CD14-positive monocyte (primary cell): Measurements from ENCODE around the gene ISCA2. TPM values are rescaled to one million over a fixed set of nuclear protein-coding genes. Genes with fewer than 3 reads are reported as not detected.

Experiments
- DNase-seq, 3 donors: peaks; one replicate each; pipeline ENCODE4 v3.0.0-alpha.2; 2011 to 2022
- H2AFZ ChIP-seq: 2 replicates; pipeline ENCODE4 v1.6.0; 2012; ENCODE audit warnings: mild to moderate bottlenecking, low read depth, low read length, inconsistent platforms; ENCODE audit not compliant: insufficient read depth, poor library complexity, severe bottlenecking
- H3K27ac ChIP-seq, 2 donors: 1 replicate in 1 of 2; 2 replicates in 1 of 2; pipeline ENCODE4 v1.5.1; 2012 to 2013; ENCODE audit warnings: low read length in 2 of 2, control low read depth in 1 of 2, inconsistent platforms in 1 of 2, low read depth in 1 of 2, mild to moderate bottlenecking in 1 of 2
- H3K27me3 ChIP-seq, 2 donors: one replicate each; pipeline versions ENCODE4 v1.6.0 to v1.6.1; 2011 to 2013; ENCODE audit warnings: low read length in 2 of 2; ENCODE audit not compliant: control insufficient read depth in 2 of 2, insufficient read depth in 2 of 2
- H3K36me3 ChIP-seq, 2 donors: replicated peaks in 1 of 2; 1 replicate in 1 of 2; 2 replicates in 1 of 2; pipeline versions ENCODE4 v1.5.1 to v1.6.1; 2012 to 2013; ENCODE audit warnings: low read length in 2 of 2, control low read depth in 1 of 2, inconsistent platforms in 1 of 2, mild to moderate bottlenecking in 1 of 2; ENCODE audit not compliant: insufficient read depth in 2 of 2, control insufficient read depth in 1 of 2
- H3K4me1 ChIP-seq, 2 donors: 1 replicate in 1 of 2; 2 replicates in 1 of 2; pipeline versions ENCODE4 v1.5.1 to v1.6.1; 2012 to 2013; ENCODE audit warnings: low read length in 2 of 2, control low read depth in 1 of 2, inconsistent platforms in 1 of 2, mild to moderate bottlenecking in 1 of 2, moderate library complexity in 1 of 2; ENCODE audit not compliant: insufficient read depth in 2 of 2, control insufficient read depth in 1 of 2
- H3K4me2 ChIP-seq: replicated peaks from 2 replicates; pipeline ENCODE3; 2012; ENCODE audit warnings: low read length, moderate library complexity, mild to moderate bottlenecking; ENCODE audit not compliant: poor library complexity, severe bottlenecking; ENCODE audit errors: extremely low read depth
- H3K4me3 ChIP-seq, 3 experiments: fragments of 200-600 bp in 1 of 3; sonication (generic) in 1 of 3; replicated peaks in 1 of 3; 1 replicate in 2 of 3; 2 replicates in 1 of 3; pipeline ENCODE4 v1.5.1; 2011 to 2013; ENCODE audit warnings: low read length in 3 of 3, mild to moderate bottlenecking in 3 of 3, control low read depth in 2 of 3, low read depth in 2 of 3, inconsistent platforms in 1 of 3, moderate library complexity in 1 of 3
- H3K79me2 ChIP-seq: 2 replicates; pipeline ENCODE4 v1.6.0; 2012; ENCODE audit warnings: mild to moderate bottlenecking, control low read depth, inconsistent platforms, low read length, moderate library complexity; ENCODE audit not compliant: insufficient read depth
- H3K9ac ChIP-seq: 2 replicates; pipeline ENCODE4 v1.6.0; 2017; ENCODE audit warnings: low read length, mild to moderate bottlenecking; ENCODE audit not compliant: insufficient read depth, poor library complexity, severe bottlenecking
- H3K9me3 ChIP-seq, 2 donors: replicated peaks in 1 of 2; 1 replicate in 1 of 2; 2 replicates in 1 of 2; pipeline versions ENCODE4 v1.5.1 to v1.6.1; 2012 to 2013; ENCODE audit warnings: low read length in 2 of 2, control low read depth in 1 of 2; ENCODE audit not compliant: control insufficient read depth in 1 of 2, insufficient read depth in 1 of 2
- H4K20me1 ChIP-seq: 2 replicates; pipeline ENCODE4 v1.6.0; 2012; ENCODE audit warnings: mild to moderate bottlenecking, low read length, control low read depth, moderate library complexity; ENCODE audit not compliant: insufficient read depth
- H3K27ac Mint-ChIP-seq, 7 donors: one replicate each; pipeline ENCODE4 v1.8.0; 2020; ENCODE audit warnings: mild to moderate bottlenecking in 7 of 7, mixed read lengths in 7 of 7, moderate library complexity in 6 of 7, inconsistent platforms in 2 of 7
- H3K27me3 Mint-ChIP-seq, 3 donors: one replicate each; pipeline ENCODE4 v1.8.0; 2021 to 2022; ENCODE audit warnings: low read depth in 3 of 3, mild to moderate bottlenecking in 3 of 3, mixed read lengths in 3 of 3, moderate library complexity in 3 of 3, inconsistent platforms in 1 of 3
- H3K36me3 Mint-ChIP-seq, 2 donors: one replicate each; pipeline ENCODE4 v1.8.0; 2020; ENCODE audit warnings: mixed read lengths in 2 of 2, inconsistent platforms in 1 of 2, mild to moderate bottlenecking in 1 of 2
- H3K4me1 Mint-ChIP-seq: one replicate; pipeline ENCODE4 v1.8.0; 2020; ENCODE audit warnings: mild to moderate bottlenecking, mixed read lengths
- H3K4me3 Mint-ChIP-seq, 2 donors: one replicate each; pipeline ENCODE4 v1.8.0; 2020; ENCODE audit warnings: mild to moderate bottlenecking in 2 of 2, mixed read lengths in 2 of 2, moderate library complexity in 1 of 2
- H3K9me3 Mint-ChIP-seq, 7 donors: one replicate each; pipeline ENCODE4 v1.8.0; 2020 to 2022; ENCODE audit warnings: mixed read lengths in 7 of 7, mild to moderate bottlenecking in 6 of 7, moderate library complexity in 6 of 7, inconsistent platforms in 2 of 7
- CTCF ChIP-seq: fragments of 200-600 bp; IDR thresholded peaks from one replicate; pipeline ENCODE4 v1.8.0; 2022; ENCODE audit warnings: antibody characterized with exemption, mild to moderate bottlenecking
- WGBS: methylation state at CpG from one replicate; pipeline ENCODE4 v1.1.5; 2013; ENCODE audit warnings: missing lambda C conversion rate; ENCODE audit not compliant: insufficient coverage; 5-methylcytosine and 5-hydroxymethylcytosine counted together
- intact Hi-C, 2 donors: fragments of 100-400 bp; cut with micrococcal nuclease; formaldehyde crosslinking; loops; one replicate each; pipeline versions ENCODE4 v1.15.0 to v1.15.1; 2023
- polyA plus RNA-seq, 3 donors: library from polyadenylated mRNA; depleted of rRNA in 1 of 3; unstranded in 2 of 3; stranded (reverse) in 1 of 3; fragments of 300-500 nt in 2 of 3; fragments of >200 nt in 1 of 3; fragmentation: Illumina TruSeq in 2 of 3; gene quantifications; 1 replicate in 2 of 3; 2 replicates in 1 of 3; pipeline ENCODE4 v1.2.3, GENCODE V29; 2012 to 2021

The ISCA2 gene
- polyA plus RNA-seq, 3 donors, result 6.1 to 61.7 (median 55.9) TPM

DNA sequence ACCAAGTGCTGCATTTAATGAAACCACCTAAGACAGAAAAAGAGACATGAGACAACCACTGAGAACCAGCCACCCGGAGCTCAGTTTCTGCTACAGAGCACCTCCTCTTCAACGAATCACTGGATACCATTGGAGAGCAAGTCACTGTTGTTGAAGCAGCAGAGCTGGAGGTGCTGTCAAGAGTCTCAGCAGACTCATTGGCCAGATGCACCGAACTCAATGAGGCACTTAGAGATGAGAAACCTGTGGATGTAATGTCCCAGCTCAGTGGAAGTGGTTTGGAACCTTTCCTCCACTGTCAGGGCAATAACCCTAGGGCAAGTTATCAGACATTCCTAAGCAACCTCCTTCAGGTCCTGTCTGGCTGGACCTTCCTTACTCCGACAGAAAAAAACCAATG, 13.5 kb upstream of the ISCA2 start:
- H3K9me3 Mint-ChIP-seq, result no peaks in the 10 kb centered on the region
- Histone ChIP-seq H3K4me2 (no peak overlapping the region), H3K27ac (no peak overlapping the region), H3K9me3 (no peaks in the 10 kb centered on the region), H3K4me3 (no peak overlapping the region), H2AFZ (no peak overlapping the region), H3K4me1 (no peaks in the 10 kb centered on the region), H3K36me3 (peaks cover 91 to 100% of the 10 kb centered on the region in 2 donors), H3K9ac (no peak overlapping the region), H4K20me1 (peaks cover 89% of the 10 kb centered on the region), H3K27me3 (no peaks in the 10 kb centered on the region), H3K79me2 (no peaks in the 10 kb centered on the region)
- no peak for TF ChIP-seq CTCF
- WGBS, result 100% methylated on average over 4 of the region's 4 CpGs
- intact Hi-C loops, result no loop called here
- no peaks in the 10 kb centered on the region for H3K27me3 Mint-ChIP-seq
- no peak overlapping the region for H3K4me3 Mint-ChIP-seq
- H3K27ac Mint-ChIP-seq, result no peak overlapping the region
- peaks cover 90 to 97% of the 10 kb centered on the region in 2 donors for H3K36me3 Mint-ChIP-seq
- no peak for DNase-seq
- peaks cover 3% of the 10 kb centered on the region for H3K4me1 Mint-ChIP-seq

DNA sequence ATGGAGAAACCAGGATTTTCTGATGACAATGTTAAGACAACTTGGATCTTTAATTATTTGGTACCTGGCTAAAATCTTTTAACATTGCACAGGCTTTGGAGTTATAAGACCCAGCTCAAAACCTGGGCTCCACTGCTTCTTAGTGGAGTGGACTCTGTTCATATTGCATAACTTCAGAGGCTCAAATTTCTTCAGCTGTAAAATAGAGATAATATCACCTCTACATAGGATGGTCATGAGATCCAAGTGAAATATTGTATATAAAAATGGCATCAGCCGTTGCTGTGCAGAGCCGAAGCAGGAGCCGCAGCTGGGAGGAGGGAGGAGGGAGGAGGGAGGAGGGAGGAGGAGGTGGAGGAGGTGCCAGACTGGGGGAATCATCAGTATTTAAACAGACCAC, 11.0 kb upstream of the ISCA2 start:
- no peaks in the 10 kb centered on the region for H3K9me3 ChIP-seq
- H3K4me3 ChIP-seq, result no peak overlapping the region
- H2AFZ ChIP-seq, result no peak overlapping the region
- Mint-ChIP-seq H3K27ac (peak overlapping the region in 1 of 7 donors; percentile 50), H3K4me3 (no peak overlapping the region), H3K9me3 (no peaks in the 10 kb centered on the region), H3K4me1 (peaks cover 24% of the 10 kb centered on the region), H3K36me3 (peaks cover 85 to 91% of the 10 kb centered on the region in 2 donors), H3K27me3 (no peaks in the 10 kb centered on the region)
- DNase-seq, result no peak
- H3K9ac ChIP-seq, result no peak overlapping the region
- H3K79me2 ChIP-seq, result peaks cover 20% of the 10 kb centered on the region
- no peaks in the 10 kb centered on the region for H3K27me3 ChIP-seq
- H3K27ac ChIP-seq, result no peak overlapping the region
- peaks cover 94% of the 10 kb centered on the region for H4K20me1 ChIP-seq
- TF ChIP-seq CTCF, result no peak
- intact Hi-C loops, result no loop called here
- H3K4me1 ChIP-seq, result peaks cover 12 to 23% of the 10 kb centered on the region in 2 donors
- H3K4me2 ChIP-seq, result no peak overlapping the region
- H3K36me3 ChIP-seq, result peaks cover 83 to 89% of the 10 kb centered on the region in 2 donors
- 100% methylated on average over 3 of the region's 3 CpGs for WGBS
